CD14-positive monocyte (primary cell): ENCODE measurements around the gene NCAM1. TPM values are rescaled to one million over a fixed set of nuclear protein-coding genes. Genes with fewer than 3 reads are reported as not detected.

ENCODE experiments used
- DNase-seq, 3 donors: peaks; one replicate each; pipeline ENCODE4 v3.0.0-alpha.2; 2011 to 2022
- H2AFZ ChIP-seq: 2 replicates; pipeline ENCODE4 v1.6.0; 2012; ENCODE audit warnings: mild to moderate bottlenecking, low read depth, low read length, inconsistent platforms; ENCODE audit not compliant: insufficient read depth, poor library complexity, severe bottlenecking
- H3K27ac ChIP-seq, 2 donors: 1 replicate in 1 of 2; 2 replicates in 1 of 2; pipeline ENCODE4 v1.5.1; 2012 to 2013; ENCODE audit warnings: low read length in 2 of 2, control low read depth in 1 of 2, inconsistent platforms in 1 of 2, low read depth in 1 of 2, mild to moderate bottlenecking in 1 of 2
- H3K27me3 ChIP-seq, 2 donors: one replicate each; pipeline versions ENCODE4 v1.6.0 to v1.6.1; 2011 to 2013; ENCODE audit warnings: low read length in 2 of 2; ENCODE audit not compliant: control insufficient read depth in 2 of 2, insufficient read depth in 2 of 2
- H3K36me3 ChIP-seq, 2 donors: replicated peaks in 1 of 2; 1 replicate in 1 of 2; 2 replicates in 1 of 2; pipeline versions ENCODE4 v1.5.1 to v1.6.1; 2012 to 2013; ENCODE audit warnings: low read length in 2 of 2, control low read depth in 1 of 2, inconsistent platforms in 1 of 2, mild to moderate bottlenecking in 1 of 2; ENCODE audit not compliant: insufficient read depth in 2 of 2, control insufficient read depth in 1 of 2
- H3K4me1 ChIP-seq, 2 donors: 1 replicate in 1 of 2; 2 replicates in 1 of 2; pipeline versions ENCODE4 v1.5.1 to v1.6.1; 2012 to 2013; ENCODE audit warnings: low read length in 2 of 2, control low read depth in 1 of 2, inconsistent platforms in 1 of 2, mild to moderate bottlenecking in 1 of 2, moderate library complexity in 1 of 2; ENCODE audit not compliant: insufficient read depth in 2 of 2, control insufficient read depth in 1 of 2
- H3K4me2 ChIP-seq: replicated peaks from 2 replicates; pipeline ENCODE3; 2012; ENCODE audit warnings: low read length, moderate library complexity, mild to moderate bottlenecking; ENCODE audit not compliant: poor library complexity, severe bottlenecking; ENCODE audit errors: extremely low read depth
- H3K4me3 ChIP-seq, 3 experiments: fragments of 200-600 bp in 1 of 3; sonication (generic) in 1 of 3; replicated peaks in 1 of 3; 1 replicate in 2 of 3; 2 replicates in 1 of 3; pipeline ENCODE4 v1.5.1; 2011 to 2013; ENCODE audit warnings: low read length in 3 of 3, mild to moderate bottlenecking in 3 of 3, control low read depth in 2 of 3, low read depth in 2 of 3, inconsistent platforms in 1 of 3, moderate library complexity in 1 of 3
- H3K79me2 ChIP-seq: 2 replicates; pipeline ENCODE4 v1.6.0; 2012; ENCODE audit warnings: mild to moderate bottlenecking, control low read depth, inconsistent platforms, low read length, moderate library complexity; ENCODE audit not compliant: insufficient read depth
- H3K9ac ChIP-seq: 2 replicates; pipeline ENCODE4 v1.6.0; 2017; ENCODE audit warnings: low read length, mild to moderate bottlenecking; ENCODE audit not compliant: insufficient read depth, poor library complexity, severe bottlenecking
- H3K9me3 ChIP-seq, 2 donors: replicated peaks in 1 of 2; 1 replicate in 1 of 2; 2 replicates in 1 of 2; pipeline versions ENCODE4 v1.5.1 to v1.6.1; 2012 to 2013; ENCODE audit warnings: low read length in 2 of 2, control low read depth in 1 of 2; ENCODE audit not compliant: control insufficient read depth in 1 of 2, insufficient read depth in 1 of 2
- H4K20me1 ChIP-seq: 2 replicates; pipeline ENCODE4 v1.6.0; 2012; ENCODE audit warnings: mild to moderate bottlenecking, low read length, control low read depth, moderate library complexity; ENCODE audit not compliant: insufficient read depth
- H3K27ac Mint-ChIP-seq, 7 donors: one replicate each; pipeline ENCODE4 v1.8.0; 2020; ENCODE audit warnings: mild to moderate bottlenecking in 7 of 7, mixed read lengths in 7 of 7, moderate library complexity in 6 of 7, inconsistent platforms in 2 of 7
- H3K27me3 Mint-ChIP-seq, 3 donors: one replicate each; pipeline ENCODE4 v1.8.0; 2021 to 2022; ENCODE audit warnings: low read depth in 3 of 3, mild to moderate bottlenecking in 3 of 3, mixed read lengths in 3 of 3, moderate library complexity in 3 of 3, inconsistent platforms in 1 of 3
- H3K36me3 Mint-ChIP-seq, 2 donors: one replicate each; pipeline ENCODE4 v1.8.0; 2020; ENCODE audit warnings: mixed read lengths in 2 of 2, inconsistent platforms in 1 of 2, mild to moderate bottlenecking in 1 of 2
- H3K4me1 Mint-ChIP-seq: one replicate; pipeline ENCODE4 v1.8.0; 2020; ENCODE audit warnings: mild to moderate bottlenecking, mixed read lengths
- H3K4me3 Mint-ChIP-seq, 2 donors: one replicate each; pipeline ENCODE4 v1.8.0; 2020; ENCODE audit warnings: mild to moderate bottlenecking in 2 of 2, mixed read lengths in 2 of 2, moderate library complexity in 1 of 2
- H3K9me3 Mint-ChIP-seq, 7 donors: one replicate each; pipeline ENCODE4 v1.8.0; 2020 to 2022; ENCODE audit warnings: mixed read lengths in 7 of 7, mild to moderate bottlenecking in 6 of 7, moderate library complexity in 6 of 7, inconsistent platforms in 2 of 7
- CTCF ChIP-seq: fragments of 200-600 bp; IDR thresholded peaks from one replicate; pipeline ENCODE4 v1.8.0; 2022; ENCODE audit warnings: antibody characterized with exemption, mild to moderate bottlenecking
- WGBS: methylation state at CpG from one replicate; pipeline ENCODE4 v1.1.5; 2013; ENCODE audit warnings: missing lambda C conversion rate; ENCODE audit not compliant: insufficient coverage; 5-methylcytosine and 5-hydroxymethylcytosine counted together
- intact Hi-C, 2 donors: fragments of 100-400 bp; cut with micrococcal nuclease; formaldehyde crosslinking; loops; one replicate each; pipeline versions ENCODE4 v1.15.0 to v1.15.1; 2023
- polyA plus RNA-seq, 3 donors: library from polyadenylated mRNA; depleted of rRNA in 1 of 3; unstranded in 2 of 3; stranded (reverse) in 1 of 3; fragments of 300-500 nt in 2 of 3; fragments of >200 nt in 1 of 3; fragmentation: Illumina TruSeq in 2 of 3; gene quantifications; 1 replicate in 2 of 3; 2 replicates in 1 of 3; pipeline ENCODE4 v1.2.3, GENCODE V29; 2012 to 2021

NCAM1 gene
- polyA plus RNA-seq, 3 donors, result 0.65 to 0.69 TPM; not detected in 1

DNA sequence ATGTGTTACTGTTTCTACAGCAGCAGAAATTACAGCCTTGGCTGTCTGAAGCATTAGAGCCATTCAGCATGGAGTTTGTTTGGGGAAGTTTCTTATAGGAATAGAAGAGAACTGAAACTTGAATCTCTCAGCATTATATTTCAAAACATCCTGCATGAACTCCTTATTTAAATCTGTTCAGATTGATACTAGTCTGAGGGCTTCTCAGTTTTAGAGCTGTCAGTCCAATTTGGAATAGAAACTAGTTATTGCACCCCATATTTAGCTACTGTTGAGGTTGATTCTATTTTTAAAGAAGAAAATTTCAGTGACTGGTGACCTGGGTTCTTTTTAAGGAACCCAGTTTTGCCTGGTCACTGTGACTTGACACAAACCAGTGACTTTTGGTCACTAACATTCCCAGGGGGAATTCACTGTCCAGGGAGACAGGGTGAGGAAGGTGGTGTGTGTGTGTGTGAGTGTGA lies 227.2 kb downstream of the NCAM1 start:
- Mint-ChIP-seq H3K27me3 (peaks cover 5 to 17% (median 6%) of the 10 kb centered on the region in 3 donors), H3K27ac (peak overlapping the region; percentile 92 to 96 (median 95)), H3K36me3 (no peaks in the 10 kb centered on the region), H3K4me1 (peaks cover 45% of the 10 kb centered on the region), H3K9me3 (peaks cover 0 to 1% (median 0%) of the 10 kb centered on the region in 7 donors), H3K4me3 (peak overlapping the region; percentile 7 to 80)
- Histone ChIP-seq H3K9ac (peak overlapping the region; percentile 2), H4K20me1 (no peaks in the 10 kb centered on the region), H3K4me2 (peak overlapping the region; percentile 37), H3K27me3 (no peaks in the 10 kb centered on the region), H3K9me3 (no peaks in the 10 kb centered on the region), H3K27ac (peak overlapping the region; percentile 80 to 81), H3K36me3 (no peaks in the 10 kb centered on the region), H3K79me2 (no peaks in the 10 kb centered on the region), H3K4me3 (peak overlapping the region in 1 of 3 experiments; percentile 37), H2AFZ (peak overlapping the region; percentile 64), H3K4me1 (peaks cover 45 to 47% of the 10 kb centered on the region in 2 donors)
- intact Hi-C loops, result no loop called here
- DNase-seq, result peak; percentile 65 to 93 (median 78)
- no peak for TF ChIP-seq CTCF

- Histone ChIP-seq H3K4me2 (peak overlapping the region; percentile 67), H2AFZ (peak overlapping the region; percentile 43), H3K4me1 (peaks cover 45 to 47% of the 10 kb centered on the region in 2 donors), H3K79me2 (no peaks in the 10 kb centered on the region), H3K27ac (peak overlapping the region in 1 of 2 donors; percentile 80), H3K4me3 (peak overlapping the region in 1 of 3 experiments; percentile 51), H3K27me3 (no peaks in the 10 kb centered on the region), H3K36me3 (no peaks in the 10 kb centered on the region), H4K20me1 (no peaks in the 10 kb centered on the region), H3K9me3 (no peaks in the 10 kb centered on the region), H3K9ac (no peak overlapping the region)
- TF ChIP-seq CTCF, result no peak
- peaks cover 8 to 14% (median 9%) of the 10 kb centered on the region in 3 donors for H3K27me3 Mint-ChIP-seq
- H3K4me1 Mint-ChIP-seq, result peaks cover 43% of the 10 kb centered on the region
- H3K27ac Mint-ChIP-seq, result peak overlapping the region; percentile 92 to 96 (median 95)
- H3K36me3 Mint-ChIP-seq, result no peaks in the 10 kb centered on the region
- H3K4me3 Mint-ChIP-seq, result peak overlapping the region; percentile 58 to 77
- H3K9me3 Mint-ChIP-seq, result peaks cover 0 to 1% (median 0%) of the 10 kb centered on the region in 7 donors
- WGBS, result 100% methylated on average over 2 of the region's 8 CpGs
- peak; percentile 70 to 88 (median 74) for DNase-seq
- intact Hi-C loops, result no loop called here
Observed at GRCh38 chr11:113189909-113190667, 228.9 kb downstream of the NCAM1 start.
